Gastroesophageal sphincter (tissue), 4 donors: ENCODE measurements around the gene HRH3. TPM values are rescaled to one million over a fixed set of nuclear protein-coding genes. Genes with fewer than 3 reads are reported as not detected.

Source experiments
- ATAC-seq: fragments of 150-250 bp; one replicate; pipeline ENCODE4 v1.9.1; 2016; ENCODE audit warnings: mild to moderate bottlenecking, moderate library complexity
- H3K27ac ChIP-seq, 4 donors: fragments of 200-600 bp; sonication (generic) in 3 of 4; 1 replicate in 3 of 4; 2 replicates in 1 of 4; pipeline ENCODE4 v1.5.1; 2016 to 2019
- H3K27me3 ChIP-seq: fragments of 200-600 bp; sonication (generic); one replicate; pipeline ENCODE4 v1.5.1; 2019
- H3K36me3 ChIP-seq, 2 donors: fragments of 200-600 bp; sonication (generic); one replicate each; pipeline ENCODE4 v1.5.1; 2019; ENCODE audit warnings: control low read depth in 1 of 2
- H3K4me1 ChIP-seq, 3 donors: fragments of 200-600 bp; sonication (generic); 1 replicate in 2 of 3; 2 replicates in 1 of 3; pipeline ENCODE4 v1.5.1; 2016 to 2019; ENCODE audit warnings: control low read depth in 2 of 3
- H3K4me3 ChIP-seq, 2 donors: fragments of 200-600 bp; sonication (generic); one replicate each; pipeline ENCODE4 v1.5.1; 2019; ENCODE audit warnings: mild to moderate bottlenecking in 1 of 2, moderate library complexity in 1 of 2
- H3K9me3 ChIP-seq, 3 donors: fragments of 200-600 bp; sonication (generic); one replicate each; pipeline ENCODE4 v1.5.1; 2017 to 2019; ENCODE audit warnings: control low read depth in 2 of 3
- CTCF ChIP-seq, 4 experiments: fragments of 200-600 bp in 2 of 4; fragments of 450-650 bp in 2 of 4; sonication (generic) in 1 of 4; IDR thresholded peaks; one replicate each; pipeline ENCODE4 v1.5.1; 2017 to 2019; ENCODE audit warnings: antibody characterized with exemption in 4 of 4, mild to moderate bottlenecking in 2 of 4, moderate library complexity in 2 of 4
- EP300 ChIP-seq: sonication (generic); formaldehyde crosslinking; IDR thresholded peaks from one replicate; pipeline ENCODE4 v1.6.1; 2017; ENCODE audit warnings: antibody characterized with exemption, mild to moderate bottlenecking
- POLR2A ChIP-seq, 2 donors: fragments of 450-650 bp; IDR thresholded peaks; one replicate each; pipeline ENCODE4 v1.6.1; 2017; ENCODE audit warnings: antibody characterized with exemption in 2 of 2, mild to moderate bottlenecking in 2 of 2, moderate library complexity in 1 of 2
- POLR2AphosphoS5 ChIP-seq: sonication (generic); formaldehyde crosslinking; IDR thresholded peaks from one replicate; pipeline ENCODE4 v1.6.1; 2017; ENCODE audit warnings: antibody characterized with exemption
- WGBS, 2 donors: methylation state at CpG; one replicate each; pipeline ENCODE4 v1.1.5; 2018; ENCODE audit warnings: low coverage in 1 of 2; 5-methylcytosine and 5-hydroxymethylcytosine counted together
- total RNA-seq, 4 donors: library from RNA; depleted of rRNA; stranded (reverse); fragments of >200 nt; gene quantifications; one replicate each; pipeline ENCODE4 v1.1.0, GENCODE V29; 2016

Gene HRH3
- total RNA-seq, 4 donors from 2014 or later, result not detected

GRCh38 chr20:62196286-62196685, 23.8 kb downstream of the HRH3 start:
- no peak for ATAC-seq
- TF ChIP-seq EP300 (no peak), CTCF (IDR thresholded peaks at IDR 0.05) (no peak), POLR2A (IDR thresholded peaks at IDR 0.05) (no peak), POLR2AphosphoS5 (no peak)
- H3K27me3 ChIP-seq, result no peaks in the 10 kb centered on the region
- H3K4me1 ChIP-seq, result no peaks in the 10 kb centered on the region
- H3K9me3 ChIP-seq, result no peaks in the 10 kb centered on the region
- no peak overlapping the region for H3K27ac ChIP-seq
- peaks cover 0 to 93% of the 10 kb centered on the region in 2 donors for H3K36me3 ChIP-seq
- H3K4me3 ChIP-seq, result no peak overlapping the region
- 85 to 92% methylated on average over 7 of the region's 10 CpGs for WGBS, 2 donors

GRCh38 chr20:62195736-62196135, 24.3 kb downstream of the HRH3 start:
- Histone ChIP-seq H3K27me3 (no peaks in the 10 kb centered on the region), H3K4me3 (no peak overlapping the region), H3K4me1 (no peaks in the 10 kb centered on the region), H3K27ac (no peak overlapping the region), H3K9me3 (no peaks in the 10 kb centered on the region), H3K36me3 (peaks cover 0 to 93% of the 10 kb centered on the region in 2 donors)
- WGBS, 2 donors, result 86 to 88% methylated on average over 2 to 8 of the region's 10 CpGs
- no peak for ATAC-seq
- no peak for TF ChIP-seq POLR2AphosphoS5
- no peak for TF ChIP-seq POLR2A (IDR thresholded peaks at IDR 0.05)
- TF ChIP-seq CTCF (IDR thresholded peaks at IDR 0.05), result no peak
- no peak for TF ChIP-seq EP300

- no peaks in the 10 kb centered on the region for H3K27me3 ChIP-seq
- no peaks in the 10 kb centered on the region for H3K9me3 ChIP-seq
- TF ChIP-seq POLR2A (IDR thresholded peaks at IDR 0.05) (no peak), POLR2AphosphoS5 (no peak), CTCF (IDR thresholded peaks at IDR 0.05) (no peak), EP300 (no peak)
- ATAC-seq, result no peak
- H3K36me3 ChIP-seq, result peaks cover 0 to 93% of the 10 kb centered on the region in 2 donors
- H3K4me1 ChIP-seq, result no peaks in the 10 kb centered on the region
- WGBS, 2 donors, result 79 to 96% methylated on average over 6 of the region's 8 CpGs
- H3K4me3 ChIP-seq, result no peak overlapping the region
- H3K27ac ChIP-seq, result no peak overlapping the region
Measured at GRCh38 chr20:62195075-62195405, 25.0 kb downstream of the HRH3 start.

GRCh38 chr20:62193079-62194025, 26.7 kb downstream of the HRH3 start:
- 83 to 88% methylated on average over 13 to 18 of the region's 29 CpGs for WGBS, 2 donors
- Histone ChIP-seq H3K36me3 (peaks cover 0 to 91% of the 10 kb centered on the region in 2 donors), H3K27ac (no peak overlapping the region), H3K4me3 (no peak overlapping the region), H3K4me1 (no peaks in the 10 kb centered on the region), H3K9me3 (no peaks in the 10 kb centered on the region), H3K27me3 (no peaks in the 10 kb centered on the region)
- TF ChIP-seq POLR2A (IDR thresholded peaks at IDR 0.05) (no peak), CTCF (IDR thresholded peaks at IDR 0.05) (no peak)
- no peak for ATAC-seq

- Histone ChIP-seq H3K4me3 (no peak overlapping the region), H3K27me3 (no peaks in the 10 kb centered on the region), H3K36me3 (peaks cover 0 to 84% of the 10 kb centered on the region in 2 donors), H3K27ac (no peak overlapping the region), H3K9me3 (no peaks in the 10 kb centered on the region), H3K4me1 (peaks cover 0 to 1% (median 0%) of the 10 kb centered on the region in 3 donors)
- TF ChIP-seq CTCF (IDR thresholded peaks at IDR 0.05) (no peak), POLR2A (IDR thresholded peaks at IDR 0.05) (no peak), EP300 (no peak), POLR2AphosphoS5 (no peak)
- WGBS, 2 donors, result no CpG with 5 or more reads among the region's 10 CpGs
- no peak for ATAC-seq
Measured at GRCh38 chr20:62192635-62193034, 27.4 kb downstream of the HRH3 start.
